HEK293 (cell line): ENCODE data around the gene CIRBP.

Experiments used
- KLF10 ChIP-seq: fragments of 450-650 bp; IDR thresholded peaks from 2 replicates; pipeline ENCODE4 v1.5.1; 2018; ENCODE audit warnings: missing biosample characterization, mild to moderate bottlenecking, missing genetic modification characterization
- ZBTB8A ChIP-seq: fragments of 450-650 bp; formaldehyde crosslinking; IDR thresholded peaks from 2 replicates; pipeline ENCODE4 v1.5.1; 2016; ENCODE audit warnings: missing biosample characterization, missing genetic modification characterization
- ZIC2 ChIP-seq: fragments of 450-650 bp; formaldehyde crosslinking; IDR thresholded peaks from 2 replicates; pipeline ENCODE4 v1.5.1; 2016; ENCODE audit warnings: missing biosample characterization, missing genetic modification characterization
- ZNF138 ChIP-seq: fragments of 450-650 bp; formaldehyde crosslinking; IDR thresholded peaks from 2 replicates; pipeline ENCODE4 v1.5.1; 2016; ENCODE audit warnings: missing biosample characterization, missing genetic modification characterization, borderline replicate concordance
- ZNF140 ChIP-seq: fragments of 450-650 bp; formaldehyde crosslinking; IDR thresholded peaks from 2 replicates; pipeline ENCODE4 v1.5.1; 2016; ENCODE audit warnings: missing biosample characterization, missing genetic modification characterization
- ZNF157 ChIP-seq: fragments of 450-650 bp; formaldehyde crosslinking; IDR thresholded peaks from 2 replicates; pipeline ENCODE4 v1.5.1; 2016; ENCODE audit warnings: missing biosample characterization, missing genetic modification characterization
- ZNF214 ChIP-seq: fragments of 450-650 bp; formaldehyde crosslinking; IDR thresholded peaks from 2 replicates; pipeline ENCODE4 v1.5.1; 2017; ENCODE audit warnings: missing biosample characterization, mild to moderate bottlenecking, missing genetic modification characterization, borderline replicate concordance
- ZNF223 ChIP-seq: fragments of 450-650 bp; formaldehyde crosslinking; IDR thresholded peaks from 2 replicates; pipeline ENCODE4 v1.5.1; 2016; ENCODE audit warnings: missing biosample characterization, missing genetic modification characterization
- ZNF23 ChIP-seq: fragments of 450-650 bp; formaldehyde crosslinking; IDR thresholded peaks from 2 replicates; pipeline ENCODE4 v1.5.1; 2016; ENCODE audit warnings: missing biosample characterization, missing genetic modification characterization, borderline replicate concordance
- ZNF266 ChIP-seq: fragments of 450-650 bp; formaldehyde crosslinking; IDR thresholded peaks from 2 replicates; pipeline ENCODE4 v1.5.1; 2016; ENCODE audit warnings: missing biosample characterization, missing genetic modification characterization, low read depth
- ZNF274 ChIP-seq, 2 experiments: fragments of 200-500 bp in 1 of 2; fragments of 450-650 bp in 1 of 2; sonication (Bioruptor generic) in 1 of 2; formaldehyde crosslinking in 1 of 2; IDR thresholded peaks; 2 replicates each; pipeline versions ENCODE4 v1.5.1 to v1.6.1; 2014 to 2016; ENCODE audit warnings: borderline replicate concordance in 1 of 2, inconsistent platforms in 1 of 2, low read length in 1 of 2, missing biosample characterization in 1 of 2, missing genetic modification characterization in 1 of 2
- ZNF341 ChIP-seq: fragments of 450-650 bp; formaldehyde crosslinking; IDR thresholded peaks from 2 replicates; pipeline ENCODE4; 2016; ENCODE audit warnings: low read depth, missing biosample characterization, missing genetic modification characterization
- ZNF394 ChIP-seq: fragments of 450-650 bp; formaldehyde crosslinking; IDR thresholded peaks from 2 replicates; pipeline ENCODE4 v1.5.1; 2016; ENCODE audit warnings: missing biosample characterization, missing genetic modification characterization, mild to moderate bottlenecking, moderate library complexity, borderline replicate concordance
- ZNF433 ChIP-seq: fragments of 450-650 bp; formaldehyde crosslinking; IDR thresholded peaks from 2 replicates; pipeline ENCODE4 v1.5.1; 2016; ENCODE audit warnings: missing biosample characterization, missing genetic modification characterization, low read depth
- ZNF501 ChIP-seq: fragments of 450-650 bp; formaldehyde crosslinking; IDR thresholded peaks from 2 replicates; pipeline ENCODE4 v1.5.1; 2016; ENCODE audit warnings: missing biosample characterization, missing genetic modification characterization
- ZNF596 ChIP-seq: fragments of 450-650 bp; IDR thresholded peaks from 2 replicates; pipeline ENCODE4 v1.5.0; 2018; ENCODE audit warnings: missing biosample characterization, mild to moderate bottlenecking, missing genetic modification characterization, moderate library complexity
- ZNF626 ChIP-seq: fragments of 450-650 bp; sonication (Bioruptor Pico); formaldehyde crosslinking; IDR thresholded peaks from 2 replicates; pipeline ENCODE4 v1.5.1; 2018; ENCODE audit warnings: missing biosample characterization, missing genetic modification characterization, inconsistent platforms
- ZNF629 ChIP-seq: fragments of 450-650 bp; formaldehyde crosslinking; IDR thresholded peaks from 2 replicates; pipeline ENCODE4 v1.5.1; 2017; ENCODE audit warnings: missing biosample characterization, missing genetic modification characterization
- ZNF707 ChIP-seq: fragments of 450-650 bp; formaldehyde crosslinking; IDR thresholded peaks from 2 replicates; pipeline ENCODE4 v1.5.1; 2016; ENCODE audit warnings: missing biosample characterization, missing genetic modification characterization
- ZNF76 ChIP-seq: fragments of 450-650 bp; formaldehyde crosslinking; IDR thresholded peaks from 2 replicates; pipeline ENCODE4; 2016; ENCODE audit warnings: low read depth, missing biosample characterization, missing genetic modification characterization, borderline replicate concordance
- ZNF843 ChIP-seq: fragments of 450-650 bp; formaldehyde crosslinking; IDR thresholded peaks from 2 replicates; pipeline ENCODE4 v1.5.1; 2016; ENCODE audit warnings: missing biosample characterization, missing genetic modification characterization
- ZSCAN30 ChIP-seq: fragments of 450-650 bp; IDR thresholded peaks from 2 replicates; pipeline ENCODE4 v1.5.1; 2018; ENCODE audit warnings: missing biosample characterization, mild to moderate bottlenecking, missing genetic modification characterization, moderate library complexity
- TF ChIP-seq, protein P1 (sequence below): fragments of 450-650 bp; formaldehyde crosslinking; IDR thresholded peaks from 2 replicates; pipeline ENCODE4 v1.5.1; 2016; ENCODE audit warnings: missing biosample characterization, missing genetic modification characterization
- TF ChIP-seq, protein P2 (sequence below): fragments of 450-650 bp; formaldehyde crosslinking; IDR thresholded peaks from 2 replicates; pipeline ENCODE4; 2016; ENCODE audit warnings: missing biosample characterization, missing genetic modification characterization
- TF ChIP-seq, protein P3 (sequence below): fragments of 450-650 bp; formaldehyde crosslinking; IDR thresholded peaks from 2 replicates; pipeline ENCODE4 v1.5.1; 2016; ENCODE audit warnings: missing biosample characterization, missing genetic modification characterization
- TF ChIP-seq, protein P4 (sequence below): fragments of 450-650 bp; formaldehyde crosslinking; IDR thresholded peaks from 2 replicates; pipeline ENCODE4 v1.5.1; 2016; ENCODE audit warnings: missing biosample characterization, missing genetic modification characterization
- TF ChIP-seq, protein P5 (sequence below): fragments of 450-650 bp; formaldehyde crosslinking; IDR thresholded peaks from 2 replicates; pipeline ENCODE4 v1.5.1; 2017; ENCODE audit warnings: missing biosample characterization, missing genetic modification characterization
- TF ChIP-seq, protein P6 (sequence below): fragments of 450-650 bp; formaldehyde crosslinking; IDR thresholded peaks from 2 replicates; pipeline ENCODE4 v1.5.1; 2016; ENCODE audit warnings: missing biosample characterization, missing genetic modification characterization

The CIRBP gene

DNA sequence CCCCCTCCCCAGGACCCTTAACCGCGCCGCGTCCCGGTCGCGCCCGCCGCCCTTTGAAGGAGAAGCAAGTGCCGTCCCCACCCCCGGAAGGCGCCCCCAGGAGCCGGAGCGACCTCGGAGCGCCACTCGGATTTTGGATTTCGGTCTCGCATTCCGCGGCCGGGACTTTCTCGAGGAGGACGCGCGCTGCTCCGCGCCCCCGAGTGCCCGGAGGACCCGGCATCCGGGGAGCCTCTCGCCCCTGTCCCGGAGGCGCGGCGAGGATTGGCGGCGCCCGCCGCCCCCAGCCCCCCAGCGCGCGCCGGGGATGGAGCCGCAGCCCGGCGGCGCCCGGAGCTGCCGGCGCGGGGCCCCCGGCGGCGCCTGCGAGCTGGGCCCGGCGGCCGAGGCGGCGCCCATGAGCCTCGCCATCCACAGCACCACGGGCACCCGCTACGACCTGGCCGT, 19.1 kb upstream of the CIRBP start (continued):
- TF ChIP-seq ZNF626 (no peak), ZNF157 (tag by site-specific recombination) (no peak), ZNF843 (tag by site-specific recombination) (no peak), ZNF76 (tag by site-specific recombination) (no peak; the same call in 1 of the 2 replicates), ZNF138 (tag by site-specific recombination) (no peak), ZNF214 (tag by site-specific recombination) (no peak), ZIC2 (tag by site-specific recombination) (no peak), ZNF707 (no peak), KLF10 (tag by site-specific recombination) (peak; percentile 3; the same call in 1 of the 2 replicates), ZSCAN30 (tag by site-specific recombination) (peak; percentile 46; the same call in 1 of the 2 replicates), ZNF433 (tag by site-specific recombination) (no peak), ZNF274 (IDR thresholded peaks at IDR 0.05; ENCODE audit: low read length) (no peak), ZNF274 (tag by site-specific recombination; IDR thresholded peaks at IDR 0.05; ENCODE audit: borderline replicate concordance) (no peak), ZNF501 (tag by site-specific recombination) (no peak), ZNF629 (tag by site-specific recombination) (no peak), ZNF596 (tag by site-specific recombination) (no peak), ZNF140 (tag by site-specific recombination) (no peak), ZNF394 (tag by site-specific recombination) (peak; percentile 40; the same call in 1 of the 2 replicates), ZBTB8A (peak; percentile 6), ZNF341 (tag by site-specific recombination) (peak; percentile 16; the same call in 1 of the 2 replicates), ZNF266 (no peak), ZNF223 (tag by site-specific recombination) (no peak), ZNF23 (tag by site-specific recombination) (no peak)
- TF ChIP-seq, protein P1, sequence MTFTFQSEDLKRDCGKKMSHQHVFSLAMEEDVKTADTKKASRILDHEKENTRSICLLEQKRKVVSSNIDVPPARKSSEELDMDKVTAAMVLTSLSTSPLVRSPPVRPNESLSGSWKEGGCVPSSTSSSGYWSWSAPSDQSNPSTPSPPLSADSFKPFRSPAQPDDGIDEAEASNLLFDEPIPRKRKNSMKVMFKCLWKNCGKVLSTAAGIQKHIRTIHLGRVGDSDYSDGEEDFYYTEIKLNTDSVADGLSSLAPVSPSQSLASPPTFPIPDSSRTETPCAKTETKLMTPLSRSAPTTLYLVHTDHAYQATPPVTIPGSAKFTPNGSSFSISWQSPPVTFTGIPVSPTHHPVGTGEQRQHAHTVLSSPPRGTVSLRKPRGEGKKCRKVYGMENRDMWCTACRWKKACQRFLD (tag by site-specific recombination): no peak
- TF ChIP-seq, protein P2, sequence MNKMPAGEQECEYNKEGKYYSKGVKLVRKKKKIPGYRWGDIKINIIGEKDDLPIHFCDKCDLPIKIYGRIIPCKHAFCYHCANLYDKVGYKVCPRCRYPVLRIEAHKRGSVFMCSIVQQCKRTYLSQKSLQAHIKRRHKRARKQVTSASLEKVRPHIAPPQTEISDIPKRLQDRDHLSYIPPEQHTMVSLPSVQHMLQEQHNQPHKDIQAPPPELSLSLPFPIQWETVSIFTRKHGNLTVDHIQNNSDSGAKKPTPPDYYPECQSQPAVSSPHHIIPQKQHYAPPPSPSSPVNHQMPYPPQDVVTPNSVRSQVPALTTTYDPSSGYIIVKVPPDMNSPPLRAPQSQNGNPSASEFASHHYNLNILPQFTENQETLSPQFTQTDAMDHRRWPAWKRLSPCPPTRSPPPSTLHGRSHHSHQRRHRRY (tag by site-specific recombination): no peak
- TF ChIP-seq, protein P3, sequence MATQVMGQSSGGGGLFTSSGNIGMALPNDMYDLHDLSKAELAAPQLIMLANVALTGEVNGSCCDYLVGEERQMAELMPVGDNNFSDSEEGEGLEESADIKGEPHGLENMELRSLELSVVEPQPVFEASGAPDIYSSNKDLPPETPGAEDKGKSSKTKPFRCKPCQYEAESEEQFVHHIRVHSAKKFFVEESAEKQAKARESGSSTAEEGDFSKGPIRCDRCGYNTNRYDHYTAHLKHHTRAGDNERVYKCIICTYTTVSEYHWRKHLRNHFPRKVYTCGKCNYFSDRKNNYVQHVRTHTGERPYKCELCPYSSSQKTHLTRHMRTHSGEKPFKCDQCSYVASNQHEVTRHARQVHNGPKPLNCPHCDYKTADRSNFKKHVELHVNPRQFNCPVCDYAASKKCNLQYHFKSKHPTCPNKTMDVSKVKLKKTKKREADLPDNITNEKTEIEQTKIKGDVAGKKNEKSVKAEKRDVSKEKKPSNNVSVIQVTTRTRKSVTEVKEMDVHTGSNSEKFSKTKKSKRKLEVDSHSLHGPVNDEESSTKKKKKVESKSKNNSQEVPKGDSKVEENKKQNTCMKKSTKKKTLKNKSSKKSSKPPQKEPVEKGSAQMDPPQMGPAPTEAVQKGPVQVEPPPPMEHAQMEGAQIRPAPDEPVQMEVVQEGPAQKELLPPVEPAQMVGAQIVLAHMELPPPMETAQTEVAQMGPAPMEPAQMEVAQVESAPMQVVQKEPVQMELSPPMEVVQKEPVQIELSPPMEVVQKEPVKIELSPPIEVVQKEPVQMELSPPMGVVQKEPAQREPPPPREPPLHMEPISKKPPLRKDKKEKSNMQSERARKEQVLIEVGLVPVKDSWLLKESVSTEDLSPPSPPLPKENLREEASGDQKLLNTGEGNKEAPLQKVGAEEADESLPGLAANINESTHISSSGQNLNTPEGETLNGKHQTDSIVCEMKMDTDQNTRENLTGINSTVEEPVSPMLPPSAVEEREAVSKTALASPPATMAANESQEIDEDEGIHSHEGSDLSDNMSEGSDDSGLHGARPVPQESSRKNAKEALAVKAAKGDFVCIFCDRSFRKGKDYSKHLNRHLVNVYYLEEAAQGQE (tag by site-specific recombination): peak; percentile 2; the same call in 1 of the 2 replicates
- TF ChIP-seq, protein P4, sequence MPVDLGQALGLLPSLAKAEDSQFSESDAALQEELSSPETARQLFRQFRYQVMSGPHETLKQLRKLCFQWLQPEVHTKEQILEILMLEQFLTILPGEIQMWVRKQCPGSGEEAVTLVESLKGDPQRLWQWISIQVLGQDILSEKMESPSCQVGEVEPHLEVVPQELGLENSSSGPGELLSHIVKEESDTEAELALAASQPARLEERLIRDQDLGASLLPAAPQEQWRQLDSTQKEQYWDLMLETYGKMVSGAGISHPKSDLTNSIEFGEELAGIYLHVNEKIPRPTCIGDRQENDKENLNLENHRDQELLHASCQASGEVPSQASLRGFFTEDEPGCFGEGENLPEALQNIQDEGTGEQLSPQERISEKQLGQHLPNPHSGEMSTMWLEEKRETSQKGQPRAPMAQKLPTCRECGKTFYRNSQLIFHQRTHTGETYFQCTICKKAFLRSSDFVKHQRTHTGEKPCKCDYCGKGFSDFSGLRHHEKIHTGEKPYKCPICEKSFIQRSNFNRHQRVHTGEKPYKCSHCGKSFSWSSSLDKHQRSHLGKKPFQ: no peak
- TF ChIP-seq, protein P5, sequence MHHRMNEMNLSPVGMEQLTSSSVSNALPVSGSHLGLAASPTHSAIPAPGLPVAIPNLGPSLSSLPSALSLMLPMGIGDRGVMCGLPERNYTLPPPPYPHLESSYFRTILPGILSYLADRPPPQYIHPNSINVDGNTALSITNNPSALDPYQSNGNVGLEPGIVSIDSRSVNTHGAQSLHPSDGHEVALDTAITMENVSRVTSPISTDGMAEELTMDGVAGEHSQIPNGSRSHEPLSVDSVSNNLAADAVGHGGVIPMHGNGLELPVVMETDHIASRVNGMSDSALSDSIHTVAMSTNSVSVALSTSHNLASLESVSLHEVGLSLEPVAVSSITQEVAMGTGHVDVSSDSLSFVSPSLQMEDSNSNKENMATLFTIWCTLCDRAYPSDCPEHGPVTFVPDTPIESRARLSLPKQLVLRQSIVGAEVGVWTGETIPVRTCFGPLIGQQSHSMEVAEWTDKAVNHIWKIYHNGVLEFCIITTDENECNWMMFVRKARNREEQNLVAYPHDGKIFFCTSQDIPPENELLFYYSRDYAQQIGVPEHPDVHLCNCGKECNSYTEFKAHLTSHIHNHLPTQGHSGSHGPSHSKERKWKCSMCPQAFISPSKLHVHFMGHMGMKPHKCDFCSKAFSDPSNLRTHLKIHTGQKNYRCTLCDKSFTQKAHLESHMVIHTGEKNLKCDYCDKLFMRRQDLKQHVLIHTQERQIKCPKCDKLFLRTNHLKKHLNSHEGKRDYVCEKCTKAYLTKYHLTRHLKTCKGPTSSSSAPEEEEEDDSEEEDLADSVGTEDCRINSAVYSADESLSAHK (tag by site-specific recombination): no peak
- TF ChIP-seq, protein P6, sequence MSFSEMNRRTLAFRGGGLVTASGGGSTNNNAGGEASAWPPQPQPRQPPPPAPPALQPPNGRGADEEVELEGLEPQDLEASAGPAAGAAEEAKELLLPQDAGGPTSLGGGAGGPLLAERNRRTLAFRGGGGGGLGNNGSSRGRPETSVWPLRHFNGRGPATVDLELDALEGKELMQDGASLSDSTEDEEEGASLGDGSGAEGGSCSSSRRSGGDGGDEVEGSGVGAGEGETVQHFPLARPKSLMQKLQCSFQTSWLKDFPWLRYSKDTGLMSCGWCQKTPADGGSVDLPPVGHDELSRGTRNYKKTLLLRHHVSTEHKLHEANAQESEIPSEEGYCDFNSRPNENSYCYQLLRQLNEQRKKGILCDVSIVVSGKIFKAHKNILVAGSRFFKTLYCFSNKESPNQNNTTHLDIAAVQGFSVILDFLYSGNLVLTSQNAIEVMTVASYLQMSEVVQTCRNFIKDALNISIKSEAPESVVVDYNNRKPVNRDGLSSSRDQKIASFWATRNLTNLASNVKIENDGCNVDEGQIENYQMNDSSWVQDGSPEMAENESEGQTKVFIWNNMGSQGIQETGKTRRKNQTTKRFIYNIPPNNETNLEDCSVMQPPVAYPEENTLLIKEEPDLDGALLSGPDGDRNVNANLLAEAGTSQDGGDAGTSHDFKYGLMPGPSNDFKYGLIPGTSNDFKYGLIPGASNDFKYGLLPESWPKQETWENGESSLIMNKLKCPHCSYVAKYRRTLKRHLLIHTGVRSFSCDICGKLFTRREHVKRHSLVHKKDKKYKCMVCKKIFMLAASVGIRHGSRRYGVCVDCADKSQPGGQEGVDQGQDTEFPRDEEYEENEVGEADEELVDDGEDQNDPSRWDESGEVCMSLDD (tag by site-specific recombination): no peak
